ENCODE measurements around the gene FOCAD.

The FOCAD gene

DNA sequence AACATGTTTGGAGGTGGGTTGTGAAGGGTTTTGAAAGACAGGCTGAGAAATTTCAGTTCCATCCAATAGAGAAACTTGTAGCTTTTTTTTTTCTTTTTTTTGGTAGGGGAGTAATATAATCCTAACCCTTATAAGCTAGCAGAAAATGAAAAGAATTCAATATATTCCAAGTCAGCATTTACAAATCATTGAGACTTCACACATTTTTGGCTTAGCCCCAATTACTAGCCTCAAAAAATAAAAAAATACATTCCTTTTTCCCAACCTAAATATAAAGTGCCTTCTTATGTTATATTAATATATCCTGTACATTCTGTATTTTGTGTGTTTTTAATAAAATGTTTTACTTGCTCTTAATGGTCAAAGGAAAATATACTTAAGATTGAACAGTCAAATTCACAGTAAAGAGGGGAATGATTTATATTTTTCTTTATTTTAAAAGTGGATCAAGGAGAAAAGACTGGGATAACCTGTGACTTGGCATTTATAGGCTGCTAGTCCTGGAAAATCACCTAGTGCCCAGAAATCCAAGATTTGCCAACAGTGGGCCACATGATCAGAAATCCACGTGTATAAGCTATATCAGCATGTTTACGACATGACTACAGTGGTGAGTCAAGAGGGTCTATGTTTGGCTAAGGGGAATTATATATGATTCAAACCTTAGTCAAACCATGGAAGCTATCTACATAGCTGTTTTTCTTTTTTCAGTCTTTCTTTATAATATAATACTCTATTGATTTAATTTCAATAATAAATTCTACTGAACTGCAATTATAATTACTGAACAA lies 332.8 kb downstream of the FOCAD start:
- no peak for DNase-seq (ENCODE audit: low read depth)

DNA sequence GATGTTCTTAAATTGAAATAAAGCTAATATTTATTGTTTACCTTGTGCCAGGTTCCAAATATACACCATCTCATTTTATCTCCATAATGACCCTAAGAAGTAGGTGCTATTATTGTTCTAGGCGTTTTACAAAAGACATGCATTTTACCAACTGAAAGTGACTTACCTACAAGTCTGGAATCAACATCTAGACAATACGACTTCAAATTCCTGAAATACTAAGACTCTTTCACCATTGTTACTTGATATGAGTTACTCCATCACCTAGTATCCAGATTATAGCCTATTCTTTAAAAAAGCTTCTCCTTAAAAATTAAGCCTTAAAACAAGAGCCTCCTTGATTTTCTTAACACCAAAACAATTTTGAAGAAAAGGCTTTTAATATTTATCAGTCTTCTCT lies 334.1 kb downstream of the FOCAD start:
- no peak for DNase-seq (ENCODE audit: low read depth)

- no peak for DNase-seq (ENCODE audit: low read depth)
Measured at GRCh38 chr9:21023861-21024260, 339.8 kb downstream of the FOCAD start.

GRCh38 chr9:21027295-21027694 lies 343.2 kb downstream of the FOCAD start:
- DNase-seq (ENCODE audit: low read depth) = no peak

DNA sequence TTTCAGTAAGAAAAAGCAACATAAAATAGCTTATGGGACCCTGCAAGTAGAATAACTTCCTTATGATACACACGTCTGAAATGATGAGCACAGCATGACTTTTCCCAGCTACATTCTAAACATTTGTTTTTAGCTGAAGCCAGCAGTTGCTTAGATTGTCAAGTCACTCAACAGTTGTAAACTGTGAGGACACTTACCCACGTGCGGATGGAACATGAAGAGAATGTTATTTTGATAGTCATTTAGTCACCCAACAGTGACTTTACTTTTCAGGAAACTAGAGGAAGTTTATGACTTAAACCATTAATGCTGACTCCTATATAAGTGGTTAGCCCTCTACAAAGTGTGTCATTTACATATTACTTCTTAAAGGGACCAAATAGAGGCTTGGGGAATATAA lies 344.4 kb downstream of the FOCAD start:
- DNase-seq (ENCODE audit: low read depth) = no peak

DNA sequence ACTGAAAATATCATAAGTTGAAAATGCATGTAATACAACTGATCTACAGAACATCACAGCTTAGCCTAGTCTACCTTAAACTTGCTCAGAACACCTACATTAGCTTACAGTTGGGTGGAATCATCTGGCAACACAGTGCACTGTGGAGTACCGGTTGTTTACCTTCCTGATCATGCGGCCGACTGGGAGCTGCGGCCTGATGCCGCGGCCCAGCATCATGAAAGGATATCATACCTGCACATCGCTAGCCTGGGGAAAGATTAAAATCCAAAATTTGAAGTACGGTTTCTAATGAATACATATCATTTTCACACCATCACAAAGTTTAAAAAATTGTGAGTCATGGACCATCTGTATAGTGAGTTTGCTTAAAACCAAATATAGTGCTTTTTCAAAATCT lies 345.6 kb downstream of the FOCAD start:
- no peak for DNase-seq (ENCODE audit: low read depth)

DNA sequence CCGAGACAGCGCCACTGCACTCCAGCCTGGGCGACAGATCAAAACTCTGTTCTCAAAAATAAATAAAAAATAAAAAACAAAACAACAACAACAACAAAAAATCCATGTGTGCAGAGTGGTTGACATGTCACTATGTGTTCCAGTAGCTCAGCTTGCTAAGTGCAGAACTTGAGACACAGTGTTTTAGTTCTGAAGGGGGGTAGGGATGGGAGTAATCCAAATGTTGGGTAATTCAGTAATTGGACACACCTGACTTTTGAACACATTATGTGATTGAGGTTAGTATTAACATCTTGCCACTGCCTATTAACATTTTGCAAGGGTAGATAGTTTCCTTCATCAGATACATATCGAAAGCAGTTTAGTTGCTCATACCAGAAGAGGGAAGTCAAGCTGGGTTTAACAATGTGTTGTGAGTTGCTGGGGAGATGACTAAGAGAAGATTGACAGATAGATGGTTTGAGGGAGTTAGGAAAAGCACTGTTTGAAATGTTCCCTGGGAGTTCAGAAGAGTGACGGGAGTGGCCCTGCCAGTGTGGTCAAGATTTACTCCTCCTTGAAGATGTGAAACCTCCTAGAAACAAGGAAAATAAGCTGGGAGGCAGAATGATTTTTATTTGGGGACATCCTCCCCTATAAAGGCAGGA lies 346.5 kb downstream of the FOCAD start:
- DNase-seq (ENCODE audit: low read depth) = no peak

DNA sequence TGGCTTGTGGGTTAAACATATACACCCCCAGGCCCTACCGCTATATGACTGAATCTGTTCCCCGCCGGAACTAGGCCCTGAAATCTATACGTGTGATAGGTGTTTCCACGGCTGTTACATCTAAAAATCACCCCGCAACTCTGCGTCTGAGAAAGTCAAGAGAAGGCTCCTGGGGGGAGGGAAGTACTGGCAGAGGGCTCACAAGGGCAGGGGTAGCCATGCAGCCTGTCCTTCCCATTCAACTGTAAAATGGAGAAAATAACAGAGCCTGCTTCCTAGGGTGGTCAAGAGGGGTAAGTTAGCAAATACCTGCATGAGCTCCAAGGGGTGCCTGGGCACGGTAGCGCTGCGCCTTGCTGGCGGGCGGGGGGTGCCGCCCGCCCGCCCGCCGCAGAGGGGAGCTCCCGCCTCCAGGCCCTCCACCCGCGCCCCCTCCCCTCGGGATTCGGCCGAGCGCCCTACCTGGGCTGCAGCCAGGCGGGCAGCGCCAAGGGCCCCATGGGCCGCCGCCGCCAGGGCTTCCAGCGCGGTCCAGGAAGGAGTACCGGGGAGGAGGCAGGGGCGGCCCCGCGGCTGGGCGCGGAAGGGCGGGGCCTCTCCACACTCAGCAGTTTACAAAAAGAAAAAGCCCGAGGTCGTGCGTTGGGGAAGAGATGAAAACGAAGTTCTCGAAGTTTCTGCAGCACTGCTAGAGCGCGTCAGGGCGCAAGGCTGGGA lies 347.2 kb downstream of the FOCAD start, which contains the start of gene HACD4:
TSS of gene HACD4 (minus strand) at position 550 of the 717 bp plus-strand sequence. CDS start at position 500, 50 bp downstream.
- peak; percentile 48 for DNase-seq (ENCODE audit: low read depth)

- DNase-seq (ENCODE audit: low read depth) = no peak
Measured at GRCh38 chr9:21031808-21032183, 347.7 kb downstream of the FOCAD start.

DNA sequence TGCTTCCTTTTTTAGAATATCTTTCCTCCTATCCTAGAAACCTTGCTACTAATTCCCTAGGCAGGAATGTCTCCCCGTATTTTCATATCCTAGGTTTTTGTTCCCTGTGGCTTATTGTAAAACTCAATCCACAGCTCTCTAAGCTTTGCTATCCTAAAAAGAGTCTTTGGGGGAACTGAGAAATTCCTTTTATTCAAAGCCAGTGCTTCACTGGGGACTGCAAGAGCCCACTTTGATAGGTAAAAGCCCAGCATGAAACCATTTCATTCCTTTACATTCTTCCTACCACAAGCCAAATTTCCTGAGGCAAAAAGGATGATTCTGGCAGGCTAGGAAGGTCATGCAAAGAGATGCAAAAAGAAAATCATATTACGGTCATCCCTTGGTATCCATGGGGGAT lies 353.2 kb downstream of the FOCAD start:
- no peak for DNase-seq (ENCODE audit: low read depth)

- DNase-seq (ENCODE audit: low read depth) = no peak
Measured at GRCh38 chr9:21039302-21039701, 355.2 kb downstream of the FOCAD start.

GRCh38 chr9:21042466-21042865 lies 358.4 kb downstream of the FOCAD start:
- no peak for DNase-seq (ENCODE audit: low read depth)

- no peak for DNase-seq (ENCODE audit: low read depth)
Measured at GRCh38 chr9:21043841-21044240, 359.8 kb downstream of the FOCAD start.
